ENCODE data around the gene GLT8D1.
A peak's percentile ranks its signal among the peaks of the same experiment; 100 is the strongest.

Gene GLT8D1

DNA sequence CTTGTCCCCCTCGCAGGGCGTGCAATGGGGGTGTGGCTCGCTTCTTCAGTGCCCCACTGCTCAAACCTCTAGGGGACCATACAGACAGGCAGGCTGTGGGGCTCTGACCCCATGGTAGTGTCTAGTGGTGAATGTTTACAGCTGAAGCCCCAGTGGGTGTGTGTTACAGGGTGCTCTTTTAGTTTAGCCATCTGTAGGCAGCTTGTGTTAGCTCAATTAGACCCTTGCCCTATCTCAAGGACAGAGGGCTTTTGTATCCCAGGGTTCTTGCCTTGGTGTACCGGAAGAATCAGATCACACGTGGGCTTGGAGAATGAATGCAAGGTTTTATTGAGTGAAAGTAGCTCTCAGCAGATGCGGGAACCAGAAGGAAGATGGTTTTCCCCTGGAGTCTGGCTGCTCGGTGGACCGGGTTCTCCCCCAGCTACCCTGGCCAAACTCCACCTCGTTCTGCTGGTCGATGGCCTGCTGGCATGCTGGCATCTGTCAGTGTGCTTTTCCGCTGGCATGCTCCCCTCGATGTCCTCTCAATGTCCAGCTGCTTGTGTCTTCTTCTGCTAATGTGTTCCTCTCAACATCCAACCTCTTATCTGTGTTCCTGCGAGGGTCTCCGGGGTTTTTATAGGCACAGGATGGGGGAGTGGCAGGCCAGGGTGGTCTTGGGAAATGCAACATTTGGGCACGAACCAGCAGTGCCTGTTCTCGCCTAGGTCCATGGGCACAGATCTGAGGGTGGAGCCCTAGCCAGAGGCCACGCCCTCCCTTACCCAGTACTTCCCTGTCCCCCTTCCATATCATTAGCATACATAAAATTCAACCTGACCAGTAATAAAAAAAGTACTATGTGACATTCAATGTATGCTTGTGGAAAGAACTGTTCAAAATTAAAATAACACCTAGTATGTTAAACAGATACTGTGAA is 7.0 kb upstream of the GLT8D1 start:
- no peak for DNase-seq

DNA sequence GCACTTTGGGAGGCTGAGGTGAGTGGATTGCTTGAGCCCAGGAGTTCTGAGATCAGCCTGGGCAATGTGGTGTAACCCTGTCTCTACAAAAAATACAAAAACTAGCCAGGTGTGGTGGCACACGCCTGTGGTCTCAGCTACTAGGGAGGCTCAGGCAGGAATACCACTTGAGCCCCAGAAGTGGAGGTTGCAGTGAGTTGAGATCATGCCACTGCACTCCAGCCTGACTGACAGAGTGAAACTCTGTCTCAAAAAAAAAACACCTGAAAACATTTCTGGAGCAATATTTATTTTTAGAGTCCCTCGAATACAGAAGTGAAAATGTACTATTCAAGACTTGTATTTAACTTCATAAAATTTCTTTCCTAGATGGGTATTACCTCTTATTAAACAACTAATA is 4.9 kb upstream of the GLT8D1 start:
- no peak for DNase-seq

DNA sequence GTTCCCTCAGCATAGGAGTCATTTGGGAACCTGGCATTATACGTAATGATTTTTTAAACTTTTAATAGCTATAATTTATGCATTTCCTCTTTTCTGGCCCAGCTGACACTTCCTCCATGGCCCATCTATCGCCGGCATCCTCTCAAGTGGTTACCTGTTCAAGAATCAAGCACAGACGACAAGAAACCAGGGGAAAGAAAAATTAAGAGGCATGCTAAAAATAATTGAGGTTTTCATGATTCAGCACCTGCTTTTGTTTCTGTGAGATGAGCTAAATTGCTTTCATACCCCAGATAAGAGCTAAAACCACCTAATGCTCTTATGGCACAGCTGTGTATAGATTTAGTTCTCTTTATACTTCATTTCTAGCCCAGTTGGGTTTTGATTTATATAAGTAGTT is 2.0 kb upstream of the GLT8D1 start:
- DNase-seq: no peak

DNA sequence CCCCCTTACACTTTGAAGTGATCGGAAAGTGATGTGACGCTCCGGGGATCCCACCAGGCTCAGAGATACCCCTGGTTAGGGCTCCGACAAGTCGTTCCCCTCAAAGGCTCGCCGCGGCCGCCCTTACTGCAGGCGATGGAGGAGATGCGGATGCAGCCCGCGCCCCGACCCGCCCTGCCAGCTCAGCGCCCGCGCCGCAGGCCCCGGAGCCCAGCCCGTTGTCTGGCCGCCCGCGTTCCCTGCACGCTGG is 228 bp downstream of the GLT8D1 start:
- DNase-seq: no peak

DNA sequence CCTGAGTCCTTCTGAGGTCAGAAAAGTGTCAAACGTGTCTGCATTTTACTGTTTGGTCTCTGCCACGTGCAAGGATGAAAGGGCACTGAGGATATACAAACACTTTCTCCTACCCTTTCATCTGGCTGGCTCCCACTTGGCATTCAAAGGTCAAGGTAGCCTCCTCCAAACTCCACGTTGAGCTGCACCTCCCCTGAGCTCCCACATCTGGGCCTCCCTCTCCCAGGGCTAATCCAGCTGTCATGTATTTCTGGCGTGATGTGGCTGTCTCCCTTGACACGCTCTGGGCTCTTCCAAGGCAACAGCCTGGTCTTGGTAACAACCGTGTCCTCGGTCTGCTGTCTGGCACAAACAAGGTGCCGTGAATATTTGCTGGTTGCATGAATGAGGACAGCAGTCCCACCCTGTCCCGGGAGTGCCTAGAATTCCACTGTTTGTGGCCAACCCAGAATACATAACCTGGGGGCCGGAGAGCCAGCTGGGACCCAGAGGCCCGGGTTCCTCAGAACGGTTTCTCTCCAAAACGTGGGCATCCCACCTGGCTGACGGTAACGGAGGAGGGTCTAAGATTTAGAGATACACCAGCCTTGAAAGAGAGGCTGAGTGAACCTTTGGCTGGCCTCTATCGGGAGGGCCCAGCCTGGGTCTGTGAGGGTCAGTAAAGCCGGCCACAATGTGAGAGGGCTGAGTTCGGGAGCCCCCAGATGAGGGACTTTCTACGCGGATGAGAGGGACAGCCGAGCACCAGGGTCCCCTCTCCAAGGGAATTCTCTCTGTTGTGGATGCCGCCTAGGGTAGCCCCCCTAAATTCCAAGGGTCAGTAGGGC is 767 bp downstream of the GLT8D1 start:
- DNase-seq: peak in 1 of 2 experiments; percentile 27

DNA sequence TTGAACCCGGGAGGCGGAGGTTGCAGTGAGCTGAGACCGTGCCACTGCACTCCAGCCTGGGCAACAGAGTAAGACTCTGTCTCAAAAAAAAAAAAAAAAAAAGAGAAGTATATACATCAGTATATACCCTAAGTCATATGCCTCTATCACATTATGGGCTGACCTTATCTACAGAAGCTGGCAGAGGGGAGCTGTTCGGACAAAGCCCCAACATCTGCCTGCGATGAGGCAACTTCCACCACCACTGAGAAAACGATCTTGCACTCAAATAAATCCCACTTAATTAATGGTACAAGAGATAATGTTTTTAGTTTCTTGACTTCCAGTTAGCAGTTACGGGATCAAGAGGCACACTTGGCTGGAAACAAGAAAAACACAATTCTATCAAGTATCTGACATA is 2.2 kb downstream of the GLT8D1 start:
- no peak for DNase-seq

DNA sequence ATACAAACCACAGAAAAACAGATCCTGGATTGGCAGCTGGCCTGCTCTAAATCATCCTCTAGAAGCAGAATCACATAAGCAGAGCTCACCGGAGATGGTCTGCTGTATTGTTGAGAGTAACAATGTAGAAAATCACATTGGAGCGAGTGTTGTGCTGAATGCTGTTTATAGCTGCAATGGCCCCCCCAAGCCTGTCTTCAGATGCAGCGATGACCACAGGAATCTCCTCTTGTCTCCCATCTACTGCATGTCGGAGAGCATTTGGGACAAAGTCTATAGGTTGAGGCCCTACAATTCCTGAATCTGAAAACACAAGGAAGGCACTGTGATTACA is 8.0 kb downstream of the GLT8D1 start:
- no peak for DNase-seq

DNA sequence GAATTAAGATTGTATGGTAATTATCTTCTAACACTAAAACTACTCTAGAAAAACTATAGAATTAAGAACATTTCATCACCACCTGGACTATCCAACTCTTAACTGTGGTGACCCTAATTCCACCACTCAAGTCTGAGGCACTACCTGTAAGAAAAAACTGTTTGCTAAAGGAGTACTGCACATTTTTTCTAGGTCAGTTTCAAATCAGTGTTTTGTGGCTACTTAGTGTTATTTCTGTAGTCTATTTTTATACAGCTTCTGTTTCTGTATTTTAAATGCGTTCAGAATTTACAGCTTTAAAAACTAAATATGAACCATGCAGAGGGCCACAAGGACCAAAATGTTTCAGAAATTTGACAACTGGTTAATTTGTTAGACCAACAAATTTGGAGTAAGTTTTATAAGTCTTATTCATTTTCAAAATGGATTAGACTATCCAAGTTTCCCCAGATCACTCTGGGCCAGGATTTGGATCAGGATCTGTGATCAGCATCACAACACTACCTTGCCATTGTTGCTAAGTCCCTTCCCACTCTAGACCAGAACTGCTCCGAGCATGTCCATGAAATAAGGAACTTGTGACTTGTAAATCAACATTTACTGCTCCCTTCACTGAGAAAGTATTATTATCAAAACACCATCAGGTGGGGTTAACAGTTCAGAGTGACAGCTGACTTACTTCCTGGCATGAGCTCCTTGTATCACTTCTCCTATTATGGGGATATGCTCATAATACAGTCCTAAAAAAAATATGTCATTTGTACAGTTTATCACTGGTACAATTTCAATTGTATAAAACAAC is 8.6 kb downstream of the GLT8D1 start:
- no peak for DNase-seq

DNA sequence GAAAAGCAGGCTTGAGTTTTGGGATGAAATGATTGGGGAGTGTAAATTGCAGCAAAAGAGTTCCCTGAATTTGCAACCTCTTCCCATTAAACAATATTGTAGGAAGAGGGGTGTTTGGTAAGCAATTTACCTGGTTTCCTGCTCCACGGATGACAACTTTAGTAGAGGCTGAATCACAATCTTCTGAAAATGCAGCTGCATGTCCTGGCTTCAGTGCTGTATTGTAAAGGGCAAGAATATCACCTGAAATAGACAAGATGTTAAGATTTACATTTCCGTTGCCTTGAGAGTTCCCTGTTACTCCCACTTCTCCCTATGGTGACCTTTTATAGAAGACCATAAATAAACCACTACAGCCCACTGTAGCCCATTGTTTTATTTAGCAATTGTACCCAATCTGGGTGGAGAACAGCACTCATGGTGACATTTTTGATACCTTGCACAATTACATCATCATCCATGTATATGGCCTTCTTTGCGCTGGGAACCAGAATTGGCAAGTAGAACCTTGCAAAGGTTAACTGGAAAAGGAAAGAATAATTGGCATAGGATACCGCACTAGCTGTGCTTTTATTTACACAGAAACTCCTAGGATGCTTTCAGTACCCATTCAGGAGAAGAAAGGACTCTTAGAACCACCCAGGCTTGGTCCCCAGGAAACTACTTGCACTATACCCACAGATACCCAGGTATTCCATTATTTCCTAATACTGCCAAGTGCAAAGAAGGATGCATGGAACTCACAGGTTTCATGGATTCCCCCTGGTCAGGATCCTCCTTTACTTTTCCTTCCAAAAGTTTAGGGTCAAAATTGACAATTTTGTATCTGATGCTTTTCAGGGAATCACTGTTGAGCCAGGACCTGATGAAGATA is 9.6 kb downstream of the GLT8D1 start:
- no peak for DNase-seq

DNA sequence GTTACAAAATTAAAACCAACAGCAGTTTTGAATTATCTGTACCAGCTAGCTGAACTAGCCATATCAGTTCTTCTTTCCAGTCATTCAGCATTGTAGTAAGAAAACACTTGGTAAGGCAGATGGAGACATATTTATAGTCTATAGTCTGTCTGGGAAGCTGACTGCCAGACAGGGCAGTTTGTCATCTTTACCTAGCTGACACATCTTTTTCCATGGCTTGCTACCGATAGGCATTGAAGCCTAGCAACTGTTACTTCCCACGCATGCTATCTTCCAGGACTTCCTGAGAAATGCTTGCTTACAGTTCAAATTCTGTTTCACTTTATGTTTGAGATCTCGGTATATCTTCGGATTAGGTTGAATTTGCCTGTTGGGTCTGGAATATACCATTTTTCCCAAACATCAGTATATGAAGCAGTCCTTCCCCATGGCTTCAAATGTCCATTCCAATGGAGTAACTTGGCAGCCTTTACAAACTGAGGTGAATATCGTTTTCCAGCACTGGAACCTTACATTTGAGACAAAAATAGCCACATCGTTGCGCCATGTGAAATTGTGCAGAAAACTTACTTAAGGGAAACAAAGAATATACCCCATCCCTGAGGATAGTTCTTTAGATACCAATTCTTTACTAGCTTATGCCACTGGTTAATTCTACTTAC is 10.9 kb downstream of the GLT8D1 start:
- DNase-seq: no peak

DNA sequence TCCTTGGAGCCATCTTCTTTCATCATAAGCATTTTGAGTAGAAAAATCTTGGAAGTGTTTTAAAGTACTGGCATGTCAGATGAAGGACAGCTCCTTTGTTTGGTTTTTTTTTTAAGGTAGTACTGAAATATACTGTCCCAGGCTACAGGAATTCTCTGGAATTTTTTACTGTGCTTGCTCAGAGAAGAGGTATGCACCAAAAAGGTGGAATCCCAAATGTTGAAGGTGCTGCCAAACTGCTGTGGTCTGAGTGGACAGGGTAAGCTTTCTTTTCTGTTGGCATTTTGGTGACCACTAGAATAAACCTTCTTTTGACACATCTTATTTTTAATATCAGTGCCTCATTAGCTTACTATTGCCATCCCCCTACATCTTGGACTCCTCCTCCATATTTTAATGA is 12.5 kb downstream of the GLT8D1 start:
- no peak for DNase-seq

DNA sequence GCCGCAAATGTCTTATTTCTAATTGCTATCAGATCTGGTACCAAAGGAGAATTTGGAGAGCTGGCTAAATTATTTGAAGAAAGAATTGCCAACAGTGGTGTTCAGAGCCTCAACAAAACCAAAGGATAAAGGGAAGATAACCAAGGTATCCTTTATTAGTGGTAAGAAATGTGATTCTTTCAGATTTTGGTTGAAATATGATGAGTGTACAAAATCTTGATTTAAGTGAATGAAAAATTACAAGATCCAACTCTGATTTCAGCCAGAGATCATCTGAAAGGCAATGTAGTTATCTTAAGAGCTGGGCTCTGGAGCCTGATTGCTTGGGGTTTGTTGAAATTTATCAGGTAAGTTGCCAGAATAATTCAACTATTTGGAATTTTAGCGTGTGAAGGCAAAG is 15.0 kb downstream of the GLT8D1 start:
- no peak for DNase-seq

DNA sequence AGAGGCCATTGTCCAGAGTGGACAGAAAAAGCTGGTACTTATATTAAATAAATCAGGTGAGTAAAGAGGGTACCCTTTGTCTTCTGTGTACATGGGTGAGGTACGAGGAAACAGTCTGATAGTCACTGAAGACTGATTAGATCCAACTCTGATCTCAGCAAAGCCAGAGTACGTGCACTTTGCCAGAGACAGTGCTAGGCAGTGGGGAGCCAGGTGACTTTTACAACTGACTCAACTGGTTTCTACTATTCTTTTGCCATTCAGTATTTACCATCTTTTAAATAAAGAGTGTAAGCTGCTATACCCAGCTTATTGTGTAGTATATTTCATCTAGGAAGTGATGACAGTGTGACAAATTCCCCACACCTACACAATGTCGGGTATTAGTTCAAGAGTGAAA is 16.4 kb downstream of the GLT8D1 start:
- no peak for DNase-seq

DNA sequence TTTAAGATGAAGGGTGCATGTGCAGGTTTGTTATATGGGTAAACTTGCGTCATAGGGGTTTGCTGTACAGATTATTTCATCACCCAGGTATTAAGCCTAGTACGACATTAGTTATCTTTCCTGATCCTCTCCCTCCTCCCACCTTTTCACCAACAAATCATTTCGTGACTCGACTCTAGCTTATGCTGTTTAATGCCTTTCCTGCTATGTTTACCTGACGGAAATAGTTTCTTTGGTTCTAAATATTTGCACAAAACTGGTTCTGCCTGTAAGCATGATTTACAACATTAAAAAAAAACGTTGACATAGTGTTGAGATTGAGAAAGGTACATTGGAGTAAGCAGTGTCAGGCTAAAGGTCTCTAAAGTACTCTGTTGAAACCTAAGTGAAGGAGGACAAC is 17.3 kb downstream of the GLT8D1 start:
- DNase-seq: no peak

DNA sequence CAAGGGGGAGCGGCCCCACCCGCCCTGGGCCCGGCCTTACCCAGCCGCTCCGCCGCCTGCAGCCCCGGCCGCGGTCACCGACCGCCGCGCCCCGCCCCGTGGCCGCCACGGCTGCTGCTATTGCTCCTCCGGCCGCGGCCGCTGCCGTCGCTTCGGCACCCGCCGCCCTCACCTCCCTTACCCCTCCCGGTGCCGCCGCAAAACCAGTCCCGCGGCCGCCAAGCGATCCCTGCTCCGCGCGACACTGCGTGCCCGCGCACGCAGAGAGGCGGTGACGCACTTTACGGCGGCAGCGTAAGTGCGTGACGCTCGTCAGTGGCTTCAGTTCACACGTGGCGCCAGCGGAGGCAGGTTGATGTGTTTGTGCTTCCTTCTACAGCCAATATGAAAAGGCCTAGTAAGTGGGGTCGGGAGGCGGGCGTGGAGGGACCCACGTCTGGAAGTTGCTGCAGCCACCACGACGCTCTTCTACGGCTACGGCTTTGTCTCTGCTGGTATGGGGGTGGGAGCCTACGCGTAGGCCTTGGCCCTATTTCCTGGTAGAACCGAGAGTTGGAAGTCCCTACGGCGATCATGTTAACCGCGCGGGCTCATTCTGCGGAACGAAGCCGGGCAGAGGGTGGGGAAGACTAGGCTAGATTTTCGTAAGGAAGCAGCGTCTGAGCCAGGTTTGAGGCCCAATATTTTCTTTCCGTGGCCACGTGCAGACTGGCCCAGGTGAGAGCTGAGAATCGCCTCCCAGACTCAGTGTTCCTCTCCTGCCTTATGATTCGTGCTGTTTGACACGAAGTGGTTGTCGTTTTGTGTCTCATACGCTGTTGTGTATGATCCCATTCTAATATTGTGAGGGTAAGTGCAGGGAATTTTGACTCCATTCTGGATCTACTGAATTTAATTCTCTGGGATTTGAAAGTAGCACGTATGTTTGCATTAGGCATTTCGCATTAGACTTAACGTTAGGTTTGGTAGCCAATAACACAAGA is 19.6 kb downstream of the GLT8D1 start, which contains the start of the genes GNL3 and PBRM1:
GNL3 (plus strand) TSS at position 324 of the 983 bp plus-strand sequence; CDS start at position 385, 61 bp downstream.
PBRM1 (minus strand) TSS at position 205 of the 983 bp plus-strand sequence.
- DNase-seq: peak; percentile 83 to 93

DNA sequence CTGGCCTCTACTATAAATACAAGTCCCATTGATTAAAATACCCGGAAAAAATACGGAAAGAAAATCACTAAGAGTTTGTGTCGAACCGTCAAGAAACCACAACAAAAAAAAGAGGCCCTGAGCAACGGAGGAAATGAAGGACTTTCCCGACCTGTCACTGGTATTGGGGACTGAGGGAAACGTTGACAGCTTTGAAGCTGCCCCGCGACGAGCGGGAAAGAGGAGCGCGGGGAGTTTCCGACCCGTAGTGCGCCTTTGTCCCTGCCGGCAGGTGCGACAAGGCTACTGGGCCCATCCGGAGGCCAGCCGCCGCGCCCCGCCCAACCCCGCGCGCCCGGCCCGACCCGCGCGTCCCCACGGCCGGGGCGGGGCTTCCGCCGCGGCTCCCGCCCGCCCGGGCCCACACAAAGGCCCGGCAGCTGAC is 20.3 kb downstream of the GLT8D1 start:
- DNase-seq: peak; percentile 75 to 84

DNA sequence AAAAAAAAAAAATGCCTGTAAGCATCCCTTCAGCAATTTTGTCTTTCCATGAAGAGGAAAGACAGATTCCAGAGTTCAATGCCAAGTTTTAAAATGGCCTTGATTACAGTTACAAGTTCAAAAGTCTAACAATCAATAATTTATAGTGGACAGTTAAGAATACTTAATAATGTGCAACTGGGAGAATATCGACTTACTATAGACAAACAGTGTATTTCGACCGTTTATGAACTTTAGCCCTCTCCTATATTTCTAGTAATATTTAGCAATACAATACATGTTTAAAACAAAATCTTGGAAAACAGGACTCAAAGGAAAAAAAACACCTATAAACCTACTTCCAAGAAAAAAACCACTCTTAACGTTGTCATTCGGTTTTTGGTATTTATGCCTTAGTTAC is 21.4 kb downstream of the GLT8D1 start:
- DNase-seq: no peak

DNA sequence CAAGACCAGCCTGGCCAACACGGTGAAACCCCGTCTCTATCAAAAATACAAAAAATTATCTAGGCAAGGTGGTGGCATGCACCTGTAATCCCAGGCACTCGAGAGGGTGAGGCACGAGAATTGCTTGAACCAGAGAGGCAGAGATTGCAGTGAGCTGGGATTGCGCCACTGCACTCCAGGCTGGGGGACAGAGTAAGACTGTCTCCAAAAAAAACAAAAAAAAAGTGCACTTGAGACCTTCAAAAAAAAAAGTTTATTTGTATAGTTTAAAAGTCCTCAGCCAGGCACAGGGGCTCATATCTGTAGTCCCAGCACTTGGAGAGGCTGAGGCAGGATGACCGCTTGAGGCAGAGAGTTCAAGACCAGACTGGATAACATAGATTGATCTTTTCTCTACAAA is 22.0 kb downstream of the GLT8D1 start:
- DNase-seq: no peak

DNA sequence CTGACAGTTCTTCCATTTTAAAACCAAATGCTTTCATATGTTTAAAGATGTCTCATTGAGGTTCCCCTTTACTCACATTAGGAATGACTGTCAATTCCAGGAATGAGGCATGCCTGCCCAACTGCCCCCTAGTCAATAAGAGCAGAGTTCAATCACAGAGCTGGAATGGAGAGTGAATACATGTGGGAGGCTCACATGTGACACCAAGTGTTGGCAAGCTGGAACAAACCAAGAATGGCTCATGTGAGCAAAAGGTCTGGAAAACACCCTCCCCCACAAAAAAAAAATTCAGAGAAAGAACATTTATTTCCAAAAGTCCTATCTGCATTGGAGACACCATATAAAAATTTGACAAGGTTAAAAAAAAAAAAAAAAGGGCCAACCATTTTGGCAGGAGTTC is 23.6 kb downstream of the GLT8D1 start:
- DNase-seq: peak in 1 of 2 experiments; percentile 7

DNA sequence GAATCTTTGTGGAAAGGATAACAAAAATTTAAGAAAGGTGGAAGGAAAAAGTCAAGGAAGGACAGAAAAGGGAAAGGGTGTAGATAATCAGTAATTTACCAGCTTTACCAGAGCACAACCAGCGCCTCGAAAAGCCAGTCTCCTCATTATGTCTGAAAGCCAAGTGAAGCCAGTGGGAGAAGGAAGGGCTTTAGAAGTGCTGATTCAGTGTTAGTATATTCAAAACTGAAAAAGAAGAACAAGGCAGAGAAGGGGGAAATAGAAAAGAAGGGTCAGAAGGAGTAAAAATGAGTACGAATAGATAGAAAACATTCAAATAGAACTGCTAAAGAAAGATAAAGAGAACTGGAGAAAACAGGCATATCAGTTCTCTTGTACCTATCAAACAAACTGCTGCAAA is 24.0 kb downstream of the GLT8D1 start:
- DNase-seq: no peak

DNA sequence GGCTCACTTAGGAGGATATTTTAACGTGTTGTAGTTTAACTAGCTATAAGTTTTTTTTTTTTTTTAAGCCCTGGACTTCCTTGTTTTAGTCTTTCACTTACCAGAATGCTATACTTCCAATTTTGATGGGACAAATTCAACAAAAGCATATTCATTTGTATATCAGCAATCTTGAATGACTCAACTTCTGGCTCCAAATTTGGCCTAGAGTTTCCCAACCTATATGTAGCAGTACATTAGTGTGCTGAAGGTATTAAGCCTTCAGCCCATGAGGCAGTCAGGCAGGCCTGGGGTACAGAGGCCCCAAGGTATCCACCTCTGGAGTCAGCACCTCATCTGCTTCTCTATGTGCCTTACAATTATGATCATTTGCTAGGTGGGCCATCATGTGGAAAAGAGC is 25.8 kb downstream of the GLT8D1 start:
- DNase-seq: no peak

All from NCI-H2081 (cell line).